T follicular helper cell (primary cell): Measurements from ENCODE around the gene COQ9.
"Not testable (repeated sequence)": the region's sequence is repeated elsewhere in the genome, so short reads cannot be mapped to it uniquely, and the experiment has no call there.

Experiments
- DNase-seq: peaks from one replicate; pipeline ENCODE4 v3.0.0-alpha.2; 2020; ENCODE audit warnings: low read depth

COQ9 gene

GRCh38 chr16:57485916-57486857 is 38.9 kb downstream of the COQ9 start, which contains the start of gene DOK4:
Gene DOK4, minus strand, starts transcription at chr16:57486493. Its CDS starts 6,986 bp downstream, at chr16:57479507.
- peak; percentile 74 for DNase-seq

GRCh38 chr16:57486858-57487834 is 39.9 kb downstream of the COQ9 start:
- DNase-seq, result no peak

GRCh38 chr16:57489229-57489628 is 42.0 kb downstream of the COQ9 start:
- no peak for DNase-seq

- no peak for DNase-seq
Observed at GRCh38 chr16:57493767-57494166, 46.5 kb downstream of the COQ9 start.

- DNase-seq, result no peak
Observed at GRCh38 chr16:57497121-57497520, 49.8 kb downstream of the COQ9 start.

- DNase-seq, result no peak
Observed at GRCh38 chr16:57498031-57498430, 50.8 kb downstream of the COQ9 start.

- DNase-seq, result not testable (repeated sequence)
Observed at GRCh38 chr16:57499941-57500340, 52.7 kb downstream of the COQ9 start.

- no peak for DNase-seq
Observed at GRCh38 chr16:57500578-57501111, 53.4 kb downstream of the COQ9 start.

GRCh38 chr16:57501492-57501891 is 54.2 kb downstream of the COQ9 start:
- no peak for DNase-seq

GRCh38 chr16:57502048-57502775 is 54.9 kb downstream of the COQ9 start:
- no peak for DNase-seq

GRCh38 chr16:57503366-57503765 is 56.1 kb downstream of the COQ9 start:
- no peak for DNase-seq

GRCh38 chr16:57504001-57504400 is 56.7 kb downstream of the COQ9 start:
- DNase-seq, result no peak

GRCh38 chr16:57504491-57504890 is 57.2 kb downstream of the COQ9 start:
- no peak for DNase-seq

- no peak for DNase-seq
Observed at GRCh38 chr16:57505169-57505568, 57.9 kb downstream of the COQ9 start.

GRCh38 chr16:57507136-57508034 is 60.1 kb downstream of the COQ9 start:
- no peak for DNase-seq

- DNase-seq, result no peak
Observed at GRCh38 chr16:57508035-57508425, 60.8 kb downstream of the COQ9 start.

GRCh38 chr16:57509231-57509923 is 62.1 kb downstream of the COQ9 start:
- no peak for DNase-seq

- DNase-seq, result no peak
Observed at GRCh38 chr16:57510016-57510871, 63.0 kb downstream of the COQ9 start.
